Stimulated activated naive CD4-positive, alpha-beta T cell treated with Interleukin-2 at 50 U/mL for 16 hours (primary cell): ENCODE measurements around the gene SERPINH1.
A peak's percentile ranks its signal among the peaks of the same experiment; 100 is the strongest.

Source experiments
- DNase-seq: peaks from one replicate; lab custom pipeline; 2025; lab: John Stamatoyannopoulos, UW

The SERPINH1 gene

GRCh38 chr11:75562048-75562835 is at the start of gene SERPINH1:
SERPINH1 (plus strand) TSS chr11:75562253; CDS start chr11:75566350, 4,097 bp downstream.
- DNase-seq: peak; percentile 60

- no peak for DNase-seq
These were observed 48.8 kb upstream of the SERPINH1 start for GRCh38 chr11:75513250-75513649.

- DNase-seq: no peak
These were observed 47.5 kb upstream of the SERPINH1 start for GRCh38 chr11:75514596-75514995.

- DNase-seq: no peak
These were observed 45.9 kb upstream of the SERPINH1 start for GRCh38 chr11:75516140-75516539.

GRCh38 chr11:75516886-75517285 is 45.2 kb upstream of the SERPINH1 start:
- DNase-seq: no peak

- DNase-seq: no peak
These were observed 43.9 kb upstream of the SERPINH1 start for GRCh38 chr11:75518204-75518549.

GRCh38 chr11:75518771-75519653 is 43.0 kb upstream of the SERPINH1 start:
- no peak for DNase-seq

GRCh38 chr11:75520688-75521087 is 41.4 kb upstream of the SERPINH1 start:
- no peak for DNase-seq

- DNase-seq: no peak
These were observed 39.6 kb upstream of the SERPINH1 start for GRCh38 chr11:75522286-75523044.

- DNase-seq: no peak
These were observed 38.9 kb upstream of the SERPINH1 start for GRCh38 chr11:75523189-75523588.

GRCh38 chr11:75523811-75524664 is 38.0 kb upstream of the SERPINH1 start:
- no peak for DNase-seq

GRCh38 chr11:75524665-75525432 is 37.2 kb upstream of the SERPINH1 start:
- DNase-seq: peak; percentile 19

- DNase-seq: peak; percentile 93
These were observed 36.4 kb upstream of the SERPINH1 start, which contains the start of gene GDPD5 for GRCh38 chr11:75525433-75526191. GDPD5 (minus strand) TSS chr11:75525941; CDS start chr11:75477735, 48,206 bp downstream.

GRCh38 chr11:75526192-75526541 is 35.9 kb upstream of the SERPINH1 start:
- no peak for DNase-seq

- DNase-seq: no peak
These were observed 34.9 kb upstream of the SERPINH1 start for GRCh38 chr11:75527130-75527529.

- no peak for DNase-seq
These were observed 33.9 kb upstream of the SERPINH1 start for GRCh38 chr11:75527938-75528735.

- DNase-seq: no peak
These were observed 31.5 kb upstream of the SERPINH1 start for GRCh38 chr11:75530577-75530976.

GRCh38 chr11:75531325-75531724 is 30.7 kb upstream of the SERPINH1 start:
- no peak for DNase-seq
